WTC11 (cell line): ENCODE results near the gene TMEM120B. TPM values are rescaled to one million over a fixed set of nuclear protein-coding genes. Genes with fewer than 3 reads are reported as not detected.

ENCODE experiments used
- ATAC-seq: fragments of 200-7000 bp; cut with Tn5 transposase; 2 replicates; pipeline ENCODE4 v1.10.0; 2021; ENCODE audit warnings: mild to moderate bottlenecking, moderate library complexity
- CTCF ChIA-PET: fragments of 300-600 bp; sonication (Branson Sonifier 250); formaldehyde crosslinking; loops from one replicate; lab custom pipeline; 2021; ENCODE audit warnings: antibody characterized with exemption; lab: Charles Lee
- POLR2A ChIA-PET: fragments of 350-600 bp; sonication (Branson Sonifier 250); formaldehyde crosslinking; loops from one replicate; lab custom pipeline; 2021; ENCODE audit warnings: antibody characterized with exemption; lab: Charles Lee
- DNase-seq: peaks from one replicate; pipeline ENCODE4 v3.0.0; 2021; ENCODE audit warnings: low spot score
- H3K27ac Mint-ChIP-seq: 2 replicates; pipeline ENCODE4 v1.8.0; 2021; ENCODE audit warnings: mixed read lengths
- H3K27me3 Mint-ChIP-seq: 2 replicates; pipeline ENCODE4 v1.8.0; 2021; ENCODE audit warnings: low read depth, mild to moderate bottlenecking, moderate library complexity, mixed read lengths
- H3K36me3 Mint-ChIP-seq: 2 replicates; pipeline ENCODE4 v1.8.0; 2021; ENCODE audit warnings: mixed read lengths
- H3K4me1 Mint-ChIP-seq: 2 replicates; pipeline ENCODE4 v1.8.0; 2022; ENCODE audit warnings: mixed read lengths
- H3K4me3 Mint-ChIP-seq: 2 replicates; pipeline ENCODE4 v1.8.0; 2021; ENCODE audit warnings: mild to moderate bottlenecking, moderate library complexity, mixed read lengths
- H3K9me3 Mint-ChIP-seq: 2 replicates; pipeline ENCODE4 v1.8.0; 2021; ENCODE audit warnings: mixed read lengths
- CREB1 ChIP-seq: sonication (generic); formaldehyde crosslinking; IDR thresholded peaks from 2 replicates; pipeline ENCODE4 v1.8.0; 2023; ENCODE audit warnings: mild to moderate bottlenecking, missing genetic modification reagents
- PREB ChIP-seq: sonication (generic); formaldehyde crosslinking; IDR thresholded peaks from 2 replicates; pipeline ENCODE4 v1.8.1; 2022; ENCODE audit warnings: mild to moderate bottlenecking, missing genetic modification reagents, moderate library complexity, borderline replicate concordance
- SMAD4 ChIP-seq: sonication (generic); formaldehyde crosslinking; IDR thresholded peaks from 2 replicates; pipeline ENCODE4 v1.8.0; 2022; ENCODE audit warnings: mild to moderate bottlenecking, missing genetic modification reagents
- SP1 ChIP-seq: sonication (generic); formaldehyde crosslinking; conservative IDR thresholded peaks from 2 replicates; pipeline ENCODE4 v1.8.1; 2022; ENCODE audit warnings: missing genetic modification reagents
- TEAD1 ChIP-seq: sonication (generic); formaldehyde crosslinking; IDR thresholded peaks from 2 replicates; pipeline ENCODE4 v1.8.0; 2022; ENCODE audit warnings: mild to moderate bottlenecking, missing genetic modification reagents
- USF2 ChIP-seq: sonication (generic); formaldehyde crosslinking; IDR thresholded peaks from 2 replicates; pipeline ENCODE4 v1.8.1; 2023; ENCODE audit warnings: mild to moderate bottlenecking, missing genetic modification reagents, moderate library complexity
- ZNF121 ChIP-seq: sonication (generic); formaldehyde crosslinking; IDR thresholded peaks from 2 replicates; pipeline ENCODE4 v1.8.0; 2023; ENCODE audit warnings: missing genetic modification reagents
- ZNF425 ChIP-seq: fragments of 250-450 bp; sonication (Bioruptor Pico); conservative IDR thresholded peaks from 2 replicates; pipeline ENCODE4 v1.9.0; 2021; ENCODE audit warnings: mild to moderate bottlenecking
- total RNA-seq: library from RNA; stranded (reverse); gene quantifications from 3 replicates; pipeline ENCODE4 v1.2.3, GENCODE V29; 2021
- TF ChIP-seq, protein P1 (sequence below): sonication (generic); formaldehyde crosslinking; IDR thresholded peaks from 2 replicates; pipeline ENCODE4 v1.8.1; 2022; ENCODE audit warnings: mild to moderate bottlenecking, moderate library complexity, missing genetic modification reagents
- TF ChIP-seq, protein P2 (sequence below): fragments of 200-600 bp; IDR thresholded peaks from 2 replicates; pipeline ENCODE4 v1.8.0; 2022; ENCODE audit warnings: antibody characterized with exemption
- TF ChIP-seq, protein P3 (sequence below): fragments of 250-450 bp; sonication (Bioruptor Pico); IDR thresholded peaks from 2 replicates; pipeline ENCODE4 v1.9.0; 2021; ENCODE audit warnings: mild to moderate bottlenecking, borderline replicate concordance

TMEM120B gene
- total RNA-seq, 1 experiment from 2014 or later, result 36.9 TPM

GRCh38 chr12:121770813-121771625 is 58.5 kb downstream of the TMEM120B start (continued):
- no peak for TF ChIP-seq PREB (CRISPR knock-in tag)
- TF ChIP-seq CREB1 (CRISPR knock-in tag), result no peak
- TF ChIP-seq, protein P1, sequence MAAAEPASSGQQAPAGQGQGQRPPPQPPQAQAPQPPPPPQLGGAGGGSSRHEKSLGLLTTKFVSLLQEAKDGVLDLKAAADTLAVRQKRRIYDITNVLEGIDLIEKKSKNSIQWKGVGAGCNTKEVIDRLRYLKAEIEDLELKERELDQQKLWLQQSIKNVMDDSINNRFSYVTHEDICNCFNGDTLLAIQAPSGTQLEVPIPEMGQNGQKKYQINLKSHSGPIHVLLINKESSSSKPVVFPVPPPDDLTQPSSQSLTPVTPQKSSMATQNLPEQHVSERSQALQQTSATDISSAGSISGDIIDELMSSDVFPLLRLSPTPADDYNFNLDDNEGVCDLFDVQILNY (CRISPR knock-in tag), result no peak
- TF ChIP-seq ZNF425 (CRISPR knock-in tag), result no peak
- TF ChIP-seq TEAD1 (CRISPR knock-in tag), result no peak

- H3K27ac Mint-ChIP-seq, result peak overlapping the region; percentile 72
- H3K9me3 Mint-ChIP-seq, result no peaks in the 10 kb centered on the region
- no peak overlapping the region for H3K4me3 Mint-ChIP-seq
- ChIA-PET CTCF (interaction anchor here (0.6 to 15.3 kb wide), 20 partner anchors 9 to 330 kb away, joined by 3 to 227 read pairs (median 3); partner anchors contain the start of genes CFAP251, RHOF and TMEM120B), POLR2A (interaction anchor here (0.5 to 0.6 kb wide), 2 partner anchors 46 to 53 kb away, joined by 3 read pairs; no protein-coding TSS in a partner anchor)
- ATAC-seq, result peak; percentile 77
- DNase-seq, result peak; percentile 88
- H3K36me3 Mint-ChIP-seq, result peaks cover 2% of the 10 kb centered on the region; the same call in 1 of the 2 replicates
- peaks cover 16% of the 10 kb centered on the region for H3K4me1 Mint-ChIP-seq
- no peaks in the 10 kb centered on the region for H3K27me3 Mint-ChIP-seq
- 0 out of 2 replicates have a peak, but pooled peaks have one; percentile 36 for TF ChIP-seq SP1
- no peak for TF ChIP-seq SMAD4 (CRISPR knock-in tag)
- TF ChIP-seq, protein P2, sequence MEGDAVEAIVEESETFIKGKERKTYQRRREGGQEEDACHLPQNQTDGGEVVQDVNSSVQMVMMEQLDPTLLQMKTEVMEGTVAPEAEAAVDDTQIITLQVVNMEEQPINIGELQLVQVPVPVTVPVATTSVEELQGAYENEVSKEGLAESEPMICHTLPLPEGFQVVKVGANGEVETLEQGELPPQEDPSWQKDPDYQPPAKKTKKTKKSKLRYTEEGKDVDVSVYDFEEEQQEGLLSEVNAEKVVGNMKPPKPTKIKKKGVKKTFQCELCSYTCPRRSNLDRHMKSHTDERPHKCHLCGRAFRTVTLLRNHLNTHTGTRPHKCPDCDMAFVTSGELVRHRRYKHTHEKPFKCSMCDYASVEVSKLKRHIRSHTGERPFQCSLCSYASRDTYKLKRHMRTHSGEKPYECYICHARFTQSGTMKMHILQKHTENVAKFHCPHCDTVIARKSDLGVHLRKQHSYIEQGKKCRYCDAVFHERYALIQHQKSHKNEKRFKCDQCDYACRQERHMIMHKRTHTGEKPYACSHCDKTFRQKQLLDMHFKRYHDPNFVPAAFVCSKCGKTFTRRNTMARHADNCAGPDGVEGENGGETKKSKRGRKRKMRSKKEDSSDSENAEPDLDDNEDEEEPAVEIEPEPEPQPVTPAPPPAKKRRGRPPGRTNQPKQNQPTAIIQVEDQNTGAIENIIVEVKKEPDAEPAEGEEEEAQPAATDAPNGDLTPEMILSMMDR, result peak; percentile 77
- TF ChIP-seq, protein P3, sequence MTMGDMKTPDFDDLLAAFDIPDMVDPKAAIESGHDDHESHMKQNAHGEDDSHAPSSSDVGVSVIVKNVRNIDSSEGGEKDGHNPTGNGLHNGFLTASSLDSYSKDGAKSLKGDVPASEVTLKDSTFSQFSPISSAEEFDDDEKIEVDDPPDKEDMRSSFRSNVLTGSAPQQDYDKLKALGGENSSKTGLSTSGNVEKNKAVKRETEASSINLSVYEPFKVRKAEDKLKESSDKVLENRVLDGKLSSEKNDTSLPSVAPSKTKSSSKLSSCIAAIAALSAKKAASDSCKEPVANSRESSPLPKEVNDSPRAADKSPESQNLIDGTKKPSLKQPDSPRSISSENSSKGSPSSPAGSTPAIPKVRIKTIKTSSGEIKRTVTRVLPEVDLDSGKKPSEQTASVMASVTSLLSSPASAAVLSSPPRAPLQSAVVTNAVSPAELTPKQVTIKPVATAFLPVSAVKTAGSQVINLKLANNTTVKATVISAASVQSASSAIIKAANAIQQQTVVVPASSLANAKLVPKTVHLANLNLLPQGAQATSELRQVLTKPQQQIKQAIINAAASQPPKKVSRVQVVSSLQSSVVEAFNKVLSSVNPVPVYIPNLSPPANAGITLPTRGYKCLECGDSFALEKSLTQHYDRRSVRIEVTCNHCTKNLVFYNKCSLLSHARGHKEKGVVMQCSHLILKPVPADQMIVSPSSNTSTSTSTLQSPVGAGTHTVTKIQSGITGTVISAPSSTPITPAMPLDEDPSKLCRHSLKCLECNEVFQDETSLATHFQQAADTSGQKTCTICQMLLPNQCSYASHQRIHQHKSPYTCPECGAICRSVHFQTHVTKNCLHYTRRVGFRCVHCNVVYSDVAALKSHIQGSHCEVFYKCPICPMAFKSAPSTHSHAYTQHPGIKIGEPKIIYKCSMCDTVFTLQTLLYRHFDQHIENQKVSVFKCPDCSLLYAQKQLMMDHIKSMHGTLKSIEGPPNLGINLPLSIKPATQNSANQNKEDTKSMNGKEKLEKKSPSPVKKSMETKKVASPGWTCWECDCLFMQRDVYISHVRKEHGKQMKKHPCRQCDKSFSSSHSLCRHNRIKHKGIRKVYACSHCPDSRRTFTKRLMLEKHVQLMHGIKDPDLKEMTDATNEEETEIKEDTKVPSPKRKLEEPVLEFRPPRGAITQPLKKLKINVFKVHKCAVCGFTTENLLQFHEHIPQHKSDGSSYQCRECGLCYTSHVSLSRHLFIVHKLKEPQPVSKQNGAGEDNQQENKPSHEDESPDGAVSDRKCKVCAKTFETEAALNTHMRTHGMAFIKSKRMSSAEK (CRISPR knock-in tag), result no peak
- no peak for TF ChIP-seq USF2 (CRISPR knock-in tag)
- TF ChIP-seq ZNF121 (CRISPR knock-in tag), result peak; percentile 72; the same call in 1 of the 2 replicates
Measured at GRCh38 chr12:121773011-121773777, 60.6 kb downstream of the TMEM120B start.
